H1 (cell line): ENCODE data around the gene FAM193A. TPM values are rescaled to one million over a fixed set of nuclear protein-coding genes. Genes with fewer than 3 reads are reported as not detected.

Source experiments
- BRCA1 ChIP-seq: IDR thresholded peaks from 2 replicates; pipeline ENCODE4 v1.6.1; 2012; ENCODE audit warnings: low read depth, low read length, improper control_type of control experiment
- NRF1 ChIP-seq: IDR thresholded peaks from 2 replicates; pipeline ENCODE4 v1.6.1; 2011; ENCODE audit warnings: mild to moderate bottlenecking, low read depth, low read length, improper control_type of control experiment
- POLR2AphosphoS5 ChIP-seq: IDR thresholded peaks from 2 replicates; pipeline ENCODE4 v1.6.1; 2011; ENCODE audit warnings: low read depth, low read length
- RAD21 ChIP-seq, 2 experiments: IDR thresholded peaks in 1 of 2; conservative IDR thresholded peaks in 1 of 2; 2 replicates each; pipeline ENCODE4 v1.6.1; 2011; ENCODE audit warnings: low read depth in 2 of 2, low read length in 2 of 2, improper control_type of control experiment in 1 of 2, inconsistent platforms in 1 of 2, mild to moderate bottlenecking in 1 of 2, moderate library complexity in 1 of 2
- SIN3A ChIP-seq, 2 experiments: IDR thresholded peaks in 1 of 2; conservative IDR thresholded peaks in 1 of 2; 2 replicates each; pipeline ENCODE4 v1.6.1; 2011 to 2012; ENCODE audit warnings: low read length in 2 of 2, improper control_type of control experiment in 1 of 2, low read depth in 1 of 2, mild to moderate bottlenecking in 1 of 2
- TCF12 ChIP-seq: IDR thresholded peaks from 2 replicates; pipeline ENCODE4 v1.6.1; 2011; ENCODE audit warnings: low read depth, mild to moderate bottlenecking, low read length
- polyA plus RNA-seq, 7 experiments: library from polyadenylated mRNA; depleted of rRNA in 3 of 7; stranded (reverse) in 5 of 7; unstranded in 2 of 7; fragments of >200 nt in 5 of 7; fragments of 200-250 nt in 2 of 7; gene quantifications; 1 replicate in 5 of 7; 2 replicates in 1 of 7; 4 replicates in 1 of 7; pipeline versions ENCODE4 v1.2.1 to v1.2.3, GENCODE V29; 2011 to 2013; ENCODE audit warnings: missing spikeins in 2 of 7, mixed read lengths in 2 of 7
- total RNA-seq: library from RNA; stranded (reverse); fragmentation: NEBNext Ultra II Directional; extraction: Animal tissue kit (Norgen Biotek cat#: 25700); gene quantifications from 2 replicates; pipeline ENCODE4 v1.2.1, GENCODE V29; 2021
- TF ChIP-seq, protein P1 (sequence below): fragments of 300-600 bp; sonication (generic); IDR thresholded peaks from 2 replicates; pipeline ENCODE4 v1.7.1; 2012; ENCODE audit warnings: low read length, moderate library complexity, mild to moderate bottlenecking, inconsistent platforms; ENCODE audit not compliant: insufficient replicate concordance
- TF ChIP-seq, protein P2 (sequence below), 3 experiments: IDR thresholded peaks; 1 replicate in 2 of 3; 2 replicates in 1 of 3; pipeline versions ENCODE4 v1.5.1 to v1.6.1; 2011; ENCODE audit warnings: low read length in 3 of 3, mild to moderate bottlenecking in 3 of 3, inconsistent platforms in 2 of 3, low read depth in 1 of 3, moderate library complexity in 1 of 3; ENCODE audit not compliant: insufficient read depth in 1 of 3; ENCODE audit errors: control extremely low read depth in 1 of 3

FAM193A gene
- total and polyA plus RNA-seq, 2 of the 8 experiments (the other 6 are each of a cell fraction or from before 2014, with no cell fraction given) = 8.7 to 26.2 TPM

- TF ChIP-seq, protein P1, sequence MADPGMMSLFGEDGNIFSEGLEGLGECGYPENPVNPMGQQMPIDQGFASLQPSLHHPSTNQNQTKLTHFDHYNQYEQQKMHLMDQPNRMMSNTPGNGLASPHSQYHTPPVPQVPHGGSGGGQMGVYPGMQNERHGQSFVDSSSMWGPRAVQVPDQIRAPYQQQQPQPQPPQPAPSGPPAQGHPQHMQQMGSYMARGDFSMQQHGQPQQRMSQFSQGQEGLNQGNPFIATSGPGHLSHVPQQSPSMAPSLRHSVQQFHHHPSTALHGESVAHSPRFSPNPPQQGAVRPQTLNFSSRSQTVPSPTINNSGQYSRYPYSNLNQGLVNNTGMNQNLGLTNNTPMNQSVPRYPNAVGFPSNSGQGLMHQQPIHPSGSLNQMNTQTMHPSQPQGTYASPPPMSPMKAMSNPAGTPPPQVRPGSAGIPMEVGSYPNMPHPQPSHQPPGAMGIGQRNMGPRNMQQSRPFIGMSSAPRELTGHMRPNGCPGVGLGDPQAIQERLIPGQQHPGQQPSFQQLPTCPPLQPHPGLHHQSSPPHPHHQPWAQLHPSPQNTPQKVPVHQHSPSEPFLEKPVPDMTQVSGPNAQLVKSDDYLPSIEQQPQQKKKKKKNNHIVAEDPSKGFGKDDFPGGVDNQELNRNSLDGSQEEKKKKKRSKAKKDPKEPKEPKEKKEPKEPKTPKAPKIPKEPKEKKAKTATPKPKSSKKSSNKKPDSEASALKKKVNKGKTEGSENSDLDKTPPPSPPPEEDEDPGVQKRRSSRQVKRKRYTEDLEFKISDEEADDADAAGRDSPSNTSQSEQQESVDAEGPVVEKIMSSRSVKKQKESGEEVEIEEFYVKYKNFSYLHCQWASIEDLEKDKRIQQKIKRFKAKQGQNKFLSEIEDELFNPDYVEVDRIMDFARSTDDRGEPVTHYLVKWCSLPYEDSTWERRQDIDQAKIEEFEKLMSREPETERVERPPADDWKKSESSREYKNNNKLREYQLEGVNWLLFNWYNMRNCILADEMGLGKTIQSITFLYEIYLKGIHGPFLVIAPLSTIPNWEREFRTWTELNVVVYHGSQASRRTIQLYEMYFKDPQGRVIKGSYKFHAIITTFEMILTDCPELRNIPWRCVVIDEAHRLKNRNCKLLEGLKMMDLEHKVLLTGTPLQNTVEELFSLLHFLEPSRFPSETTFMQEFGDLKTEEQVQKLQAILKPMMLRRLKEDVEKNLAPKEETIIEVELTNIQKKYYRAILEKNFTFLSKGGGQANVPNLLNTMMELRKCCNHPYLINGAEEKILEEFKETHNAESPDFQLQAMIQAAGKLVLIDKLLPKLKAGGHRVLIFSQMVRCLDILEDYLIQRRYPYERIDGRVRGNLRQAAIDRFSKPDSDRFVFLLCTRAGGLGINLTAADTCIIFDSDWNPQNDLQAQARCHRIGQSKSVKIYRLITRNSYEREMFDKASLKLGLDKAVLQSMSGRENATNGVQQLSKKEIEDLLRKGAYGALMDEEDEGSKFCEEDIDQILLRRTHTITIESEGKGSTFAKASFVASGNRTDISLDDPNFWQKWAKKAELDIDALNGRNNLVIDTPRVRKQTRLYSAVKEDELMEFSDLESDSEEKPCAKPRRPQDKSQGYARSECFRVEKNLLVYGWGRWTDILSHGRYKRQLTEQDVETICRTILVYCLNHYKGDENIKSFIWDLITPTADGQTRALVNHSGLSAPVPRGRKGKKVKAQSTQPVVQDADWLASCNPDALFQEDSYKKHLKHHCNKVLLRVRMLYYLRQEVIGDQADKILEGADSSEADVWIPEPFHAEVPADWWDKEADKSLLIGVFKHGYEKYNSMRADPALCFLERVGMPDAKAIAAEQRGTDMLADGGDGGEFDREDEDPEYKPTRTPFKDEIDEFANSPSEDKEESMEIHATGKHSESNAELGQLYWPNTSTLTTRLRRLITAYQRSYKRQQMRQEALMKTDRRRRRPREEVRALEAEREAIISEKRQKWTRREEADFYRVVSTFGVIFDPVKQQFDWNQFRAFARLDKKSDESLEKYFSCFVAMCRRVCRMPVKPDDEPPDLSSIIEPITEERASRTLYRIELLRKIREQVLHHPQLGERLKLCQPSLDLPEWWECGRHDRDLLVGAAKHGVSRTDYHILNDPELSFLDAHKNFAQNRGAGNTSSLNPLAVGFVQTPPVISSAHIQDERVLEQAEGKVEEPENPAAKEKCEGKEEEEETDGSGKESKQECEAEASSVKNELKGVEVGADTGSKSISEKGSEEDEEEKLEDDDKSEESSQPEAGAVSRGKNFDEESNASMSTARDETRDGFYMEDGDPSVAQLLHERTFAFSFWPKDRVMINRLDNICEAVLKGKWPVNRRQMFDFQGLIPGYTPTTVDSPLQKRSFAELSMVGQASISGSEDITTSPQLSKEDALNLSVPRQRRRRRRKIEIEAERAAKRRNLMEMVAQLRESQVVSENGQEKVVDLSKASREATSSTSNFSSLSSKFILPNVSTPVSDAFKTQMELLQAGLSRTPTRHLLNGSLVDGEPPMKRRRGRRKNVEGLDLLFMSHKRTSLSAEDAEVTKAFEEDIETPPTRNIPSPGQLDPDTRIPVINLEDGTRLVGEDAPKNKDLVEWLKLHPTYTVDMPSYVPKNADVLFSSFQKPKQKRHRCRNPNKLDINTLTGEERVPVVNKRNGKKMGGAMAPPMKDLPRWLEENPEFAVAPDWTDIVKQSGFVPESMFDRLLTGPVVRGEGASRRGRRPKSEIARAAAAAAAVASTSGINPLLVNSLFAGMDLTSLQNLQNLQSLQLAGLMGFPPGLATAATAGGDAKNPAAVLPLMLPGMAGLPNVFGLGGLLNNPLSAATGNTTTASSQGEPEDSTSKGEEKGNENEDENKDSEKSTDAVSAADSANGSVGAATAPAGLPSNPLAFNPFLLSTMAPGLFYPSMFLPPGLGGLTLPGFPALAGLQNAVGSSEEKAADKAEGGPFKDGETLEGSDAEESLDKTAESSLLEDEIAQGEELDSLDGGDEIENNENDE = no peak
- TF ChIP-seq POLR2AphosphoS5 (no peak), SIN3A (conservative IDR thresholded peaks at IDR 0.05 in 1 of 2, IDR thresholded peaks at IDR 0.05 in 1 of 2; ENCODE audit: low read depth in 1 of 2, low read length in 2 of 2) (no peak), NRF1 (no peak), RAD21 (IDR thresholded peaks at IDR 0.05 in 1 of 2, conservative IDR thresholded peaks at IDR 0.05 in 1 of 2; ENCODE audit: low read depth in 2 of 2, low read length in 2 of 2) (no peak), TCF12 (no peak), BRCA1 (no peak)
- TF ChIP-seq, protein P2, sequence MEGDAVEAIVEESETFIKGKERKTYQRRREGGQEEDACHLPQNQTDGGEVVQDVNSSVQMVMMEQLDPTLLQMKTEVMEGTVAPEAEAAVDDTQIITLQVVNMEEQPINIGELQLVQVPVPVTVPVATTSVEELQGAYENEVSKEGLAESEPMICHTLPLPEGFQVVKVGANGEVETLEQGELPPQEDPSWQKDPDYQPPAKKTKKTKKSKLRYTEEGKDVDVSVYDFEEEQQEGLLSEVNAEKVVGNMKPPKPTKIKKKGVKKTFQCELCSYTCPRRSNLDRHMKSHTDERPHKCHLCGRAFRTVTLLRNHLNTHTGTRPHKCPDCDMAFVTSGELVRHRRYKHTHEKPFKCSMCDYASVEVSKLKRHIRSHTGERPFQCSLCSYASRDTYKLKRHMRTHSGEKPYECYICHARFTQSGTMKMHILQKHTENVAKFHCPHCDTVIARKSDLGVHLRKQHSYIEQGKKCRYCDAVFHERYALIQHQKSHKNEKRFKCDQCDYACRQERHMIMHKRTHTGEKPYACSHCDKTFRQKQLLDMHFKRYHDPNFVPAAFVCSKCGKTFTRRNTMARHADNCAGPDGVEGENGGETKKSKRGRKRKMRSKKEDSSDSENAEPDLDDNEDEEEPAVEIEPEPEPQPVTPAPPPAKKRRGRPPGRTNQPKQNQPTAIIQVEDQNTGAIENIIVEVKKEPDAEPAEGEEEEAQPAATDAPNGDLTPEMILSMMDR (IDR thresholded peaks at IDR 0.05; ENCODE audit: control extremely low read depth in 1 of 3, insufficient read depth in 1 of 3, low read depth in 1 of 3, low read length in 3 of 3) = no peak
Measured at GRCh38 chr4:2745516-2745915, 209.1 kb downstream of the FAM193A start (continued).
